Measurements from ENCODE around the gene HSD17B2.

HSD17B2 gene

GRCh38 chr16:82045465-82045864, 10.4 kb downstream of the HSD17B2 start:
- no peak for TF ChIP-seq ZNF565 (CRISPR knock-in tag; conservative IDR thresholded peaks at IDR 0.05; ENCODE audit: low read depth)
- no peak for TF ChIP-seq ESRRG (CRISPR knock-in tag; IDR thresholded peaks at IDR 0.05)
- TF ChIP-seq ZC3H10 (CRISPR knock-in tag; IDR thresholded peaks at IDR 0.05) = no peak
- TF ChIP-seq CREB5 (CRISPR knock-in tag; IDR thresholded peaks at IDR 0.05; ENCODE audit: low read depth) = no peak
- TF ChIP-seq SNAI2 (CRISPR knock-in tag; IDR thresholded peaks at IDR 0.05) = no peak
- no peak for TF ChIP-seq PATZ1 (CRISPR knock-in tag; IDR thresholded peaks at IDR 0.05; ENCODE audit: borderline replicate concordance)
- no peak for TF ChIP-seq OSR1 (CRISPR knock-in tag; IDR thresholded peaks at IDR 0.05)
- TF ChIP-seq ISL1 (CRISPR knock-in tag; IDR thresholded peaks at IDR 0.05) = no peak
- no peak for TF ChIP-seq CSRNP3 (CRISPR knock-in tag; IDR thresholded peaks at IDR 0.05)
- no peak for ATAC-seq

- ATAC-seq = no peak
- no peak for TF ChIP-seq TCF4 (CRISPR knock-in tag; IDR thresholded peaks at IDR 0.05; ENCODE audit: borderline replicate concordance)
- TF ChIP-seq ARNTL (CRISPR knock-in tag; IDR thresholded peaks at IDR 0.05; ENCODE audit: borderline replicate concordance, low read depth) = no peak
- TF ChIP-seq TOX (CRISPR knock-in tag; IDR thresholded peaks at IDR 0.05; ENCODE audit: borderline replicate concordance) = no peak
- TF ChIP-seq PPARA (CRISPR knock-in tag; IDR thresholded peaks at IDR 0.05; ENCODE audit: borderline replicate concordance) = no peak
- TF ChIP-seq CSDC2 (CRISPR knock-in tag; IDR thresholded peaks at IDR 0.05) = no peak
- TF ChIP-seq BACH2 (CRISPR knock-in tag; IDR thresholded peaks at IDR 0.05; ENCODE audit: borderline replicate concordance) = no peak
- TF ChIP-seq OSR1 (CRISPR knock-in tag; IDR thresholded peaks at IDR 0.05) = no peak
- TF ChIP-seq CSRNP3 (CRISPR knock-in tag; IDR thresholded peaks at IDR 0.05) = no peak
- TF ChIP-seq ZNF8 (CRISPR knock-in tag; IDR thresholded peaks at IDR 0.05) = no peak
- no peak for TF ChIP-seq ISL1 (CRISPR knock-in tag; IDR thresholded peaks at IDR 0.05)
- no peak for TF ChIP-seq CREB5 (CRISPR knock-in tag; IDR thresholded peaks at IDR 0.05; ENCODE audit: low read depth)
Observed at GRCh38 chr16:82046541-82046940, 11.5 kb downstream of the HSD17B2 start.

- no peak for TF ChIP-seq ZFP3 (CRISPR knock-in tag; IDR thresholded peaks at IDR 0.05)
- no peak for TF ChIP-seq PPARA (CRISPR knock-in tag; IDR thresholded peaks at IDR 0.05; ENCODE audit: borderline replicate concordance)
- no peak for TF ChIP-seq CSDC2 (CRISPR knock-in tag; IDR thresholded peaks at IDR 0.05)
- no peak for TF ChIP-seq PATZ1 (CRISPR knock-in tag; IDR thresholded peaks at IDR 0.05; ENCODE audit: borderline replicate concordance)
- no peak for TF ChIP-seq ESRRG (CRISPR knock-in tag; IDR thresholded peaks at IDR 0.05)
- no peak for TF ChIP-seq TSHZ2 (CRISPR knock-in tag; IDR thresholded peaks at IDR 0.05)
- no peak for TF ChIP-seq RARB (CRISPR knock-in tag; IDR thresholded peaks at IDR 0.05)
- no peak for TF ChIP-seq ZNF8 (CRISPR knock-in tag; IDR thresholded peaks at IDR 0.05)
- no peak for TF ChIP-seq OSR1 (CRISPR knock-in tag; IDR thresholded peaks at IDR 0.05)
- no peak for TF ChIP-seq ZNF70 (CRISPR knock-in tag; IDR thresholded peaks at IDR 0.05)
- TF ChIP-seq ARNTL (CRISPR knock-in tag; IDR thresholded peaks at IDR 0.05; ENCODE audit: borderline replicate concordance, low read depth) = no peak
- TF ChIP-seq BACH2 (CRISPR knock-in tag; IDR thresholded peaks at IDR 0.05; ENCODE audit: borderline replicate concordance) = no peak
- no peak for TF ChIP-seq GLIS3 (CRISPR knock-in tag; IDR thresholded peaks at IDR 0.05)
- no peak for TF ChIP-seq SNAI2 (CRISPR knock-in tag; IDR thresholded peaks at IDR 0.05)
- TF ChIP-seq TCF4 (CRISPR knock-in tag; IDR thresholded peaks at IDR 0.05; ENCODE audit: borderline replicate concordance) = no peak
- TF ChIP-seq POU6F1 (CRISPR knock-in tag; IDR thresholded peaks at IDR 0.05; ENCODE audit: borderline replicate concordance, low read depth) = no peak
- no peak for TF ChIP-seq TOX (CRISPR knock-in tag; IDR thresholded peaks at IDR 0.05; ENCODE audit: borderline replicate concordance)
- TF ChIP-seq ZNF565 (CRISPR knock-in tag; conservative IDR thresholded peaks at IDR 0.05; ENCODE audit: low read depth) = no peak
- ATAC-seq = no peak
Observed at GRCh38 chr16:82046941-82047340, 11.9 kb downstream of the HSD17B2 start.
